Measurements from ENCODE around the gene GSTM5.
"Not testable (repeated sequence)": the region's sequence is repeated elsewhere in the genome, so short reads cannot be mapped to it uniquely, and the experiment has no call there.

GSTM5 gene

DNA sequence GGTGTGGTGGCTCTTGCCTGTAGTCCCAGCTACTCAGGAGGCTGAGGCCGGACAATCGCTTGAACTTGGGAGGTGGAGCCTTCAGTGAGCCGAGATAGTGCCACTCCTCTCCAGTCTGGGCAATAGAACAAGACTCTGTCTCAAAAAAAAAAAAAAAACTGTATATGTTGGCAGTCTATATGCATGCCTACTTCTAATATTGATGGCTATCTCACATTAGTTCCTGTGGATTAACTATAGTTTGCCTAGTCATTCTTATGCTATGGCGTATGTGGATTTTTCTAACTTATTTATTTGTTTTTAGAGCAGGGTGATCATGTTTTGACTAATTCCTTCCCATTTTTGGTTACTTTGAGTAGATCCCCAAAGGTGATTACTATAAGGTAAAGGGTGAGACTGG is 15.0 kb upstream of the GSTM5 start:
- H3K79me2 ChIP-seq (ENCODE audit: insufficient read depth, low read length) = no peaks in the 10 kb centered on the region
- H3K9ac ChIP-seq (ENCODE audit: low read depth, low read length, poor library complexity, severe bottlenecking) = no peak overlapping the region
- H3K4me2 ChIP-seq (ENCODE audit: low read depth, low read length, poor library complexity, severe bottlenecking) = no peak overlapping the region
- no peaks in the 10 kb centered on the region for H3K9me2 ChIP-seq (replicated peaks; ENCODE audit: low read depth, low read length)
- TF ChIP-seq EZH2phosphoT487 (IDR thresholded peaks at IDR 0.05; ENCODE audit: borderline replicate concordance) (no peak), CTCF (conservative IDR thresholded peaks at IDR 0.05; ENCODE audit: low read length) (no peak)
- H2AFZ ChIP-seq (ENCODE audit: low read length) = no peak overlapping the region
- H3K4me3 ChIP-seq (ENCODE audit: low read length, poor library complexity, severe bottlenecking) = no peak overlapping the region
- H3K27me3 ChIP-seq (ENCODE audit: insufficient read depth, low read length, poor library complexity, severe bottlenecking) = no peaks in the 10 kb centered on the region
- no peaks in the 10 kb centered on the region for H4K20me1 ChIP-seq (ENCODE audit: insufficient read depth, low read length, poor library complexity, severe bottlenecking)
- no peaks in the 10 kb centered on the region for H3K4me1 ChIP-seq (ENCODE audit: insufficient read depth, low read length, poor library complexity, severe bottlenecking)
- H3F3A ChIP-seq (ENCODE audit: low read depth) = no peaks in the 10 kb centered on the region
- no peaks in the 10 kb centered on the region for H3K36me3 ChIP-seq (ENCODE audit: insufficient read depth, low read length)
- no peaks in the 10 kb centered on the region for H3K9me3 ChIP-seq (ENCODE audit: insufficient read depth, low read depth, low read length)

DNA sequence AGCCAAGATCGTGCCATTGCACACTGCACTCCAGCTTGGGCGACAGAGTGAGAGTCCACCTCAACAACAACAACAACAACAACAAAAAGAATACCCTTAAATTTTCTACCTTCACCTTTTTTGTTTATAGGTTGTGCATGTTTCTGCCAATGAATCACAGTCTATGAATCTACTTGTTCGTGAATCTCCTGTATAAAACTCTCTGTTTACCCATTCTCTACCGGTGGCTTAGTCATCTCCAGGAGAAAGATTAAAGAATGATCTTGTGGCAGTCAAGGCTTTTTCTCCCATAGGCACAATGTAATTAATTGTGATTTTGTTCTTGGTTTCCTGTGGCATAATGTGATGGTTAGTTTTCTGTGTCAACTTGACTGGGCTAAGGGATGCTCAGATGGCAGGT is 14.2 kb upstream of the GSTM5 start:
- not testable (repeated sequence) for H3F3A ChIP-seq (ENCODE audit: low read depth); H3K36me3 ChIP-seq (ENCODE audit: insufficient read depth, low read length); H3K79me2 ChIP-seq (ENCODE audit: insufficient read depth, low read length); H2AFZ ChIP-seq (ENCODE audit: low read length); H3K4me1 ChIP-seq (ENCODE audit: insufficient read depth, low read length, poor library complexity, severe bottlenecking); H3K4me3 ChIP-seq (ENCODE audit: low read length, poor library complexity, severe bottlenecking); H3K9me2 ChIP-seq (replicated peaks; ENCODE audit: low read depth, low read length); H3K27me3 ChIP-seq (ENCODE audit: insufficient read depth, low read length, poor library complexity, severe bottlenecking); H3K9ac ChIP-seq (ENCODE audit: low read depth, low read length, poor library complexity, severe bottlenecking); H3K9me3 ChIP-seq (ENCODE audit: insufficient read depth, low read depth, low read length); H4K20me1 ChIP-seq (ENCODE audit: insufficient read depth, low read length, poor library complexity, severe bottlenecking); H3K4me2 ChIP-seq (ENCODE audit: low read depth, low read length, poor library complexity, severe bottlenecking)

- not testable (repeated sequence) for H3K4me2 ChIP-seq (ENCODE audit: low read depth, low read length, poor library complexity, severe bottlenecking); H3K79me2 ChIP-seq (ENCODE audit: insufficient read depth, low read length); H3K9ac ChIP-seq (ENCODE audit: low read depth, low read length, poor library complexity, severe bottlenecking); H2AFZ ChIP-seq (ENCODE audit: low read length); H3F3A ChIP-seq (ENCODE audit: low read depth); H3K36me3 ChIP-seq (ENCODE audit: insufficient read depth, low read length); H3K4me3 ChIP-seq (ENCODE audit: low read length, poor library complexity, severe bottlenecking); H3K4me1 ChIP-seq (ENCODE audit: insufficient read depth, low read length, poor library complexity, severe bottlenecking); H3K9me3 ChIP-seq (ENCODE audit: insufficient read depth, low read depth, low read length); H4K20me1 ChIP-seq (ENCODE audit: insufficient read depth, low read length, poor library complexity, severe bottlenecking); H3K9me2 ChIP-seq (replicated peaks; ENCODE audit: low read depth, low read length); H3K27me3 ChIP-seq (ENCODE audit: insufficient read depth, low read length, poor library complexity, severe bottlenecking)
These were observed 9.1 kb upstream of the GSTM5 start for GRCh38 chr1:109702940-109703339.

- Histone ChIP-seq H3K4me1 (ENCODE audit: insufficient read depth, low read length, poor library complexity, severe bottlenecking) (no peaks in the 10 kb centered on the region), H2AFZ (ENCODE audit: low read length) (no peak overlapping the region), H3K79me2 (ENCODE audit: insufficient read depth, low read length) (no peaks in the 10 kb centered on the region), H3F3A (ENCODE audit: low read depth) (no peaks in the 10 kb centered on the region), H3K4me2 (ENCODE audit: low read depth, low read length, poor library complexity, severe bottlenecking) (no peak overlapping the region), H4K20me1 (ENCODE audit: insufficient read depth, low read length, poor library complexity, severe bottlenecking) (no peaks in the 10 kb centered on the region), H3K27me3 (ENCODE audit: insufficient read depth, low read length, poor library complexity, severe bottlenecking) (no peaks in the 10 kb centered on the region), H3K9ac (ENCODE audit: low read depth, low read length, poor library complexity, severe bottlenecking) (no peak overlapping the region), H3K36me3 (ENCODE audit: insufficient read depth, low read length) (no peaks in the 10 kb centered on the region), H3K4me3 (ENCODE audit: low read length, poor library complexity, severe bottlenecking) (no peak overlapping the region), H3K9me2 (replicated peaks; ENCODE audit: low read depth, low read length) (no peaks in the 10 kb centered on the region), H3K9me3 (ENCODE audit: insufficient read depth, low read depth, low read length) (no peaks in the 10 kb centered on the region)
- TF ChIP-seq CTCF (conservative IDR thresholded peaks at IDR 0.05; ENCODE audit: low read length) (peak; percentile 30; the same call in 1 of the 2 replicates), EZH2phosphoT487 (IDR thresholded peaks at IDR 0.05; ENCODE audit: borderline replicate concordance) (no peak)
These were observed 7.9 kb upstream of the GSTM5 start for GRCh38 chr1:109704173-109704572.

All from Loucy (cell line).